WTC11 (cell line): Measurements from ENCODE around the gene NPLOC4. TPM values are rescaled to one million over a fixed set of nuclear protein-coding genes. Genes with fewer than 3 reads are reported as not detected.

Source experiments
- ATAC-seq: fragments of 200-7000 bp; cut with Tn5 transposase; 2 replicates; pipeline ENCODE4 v1.10.0; 2021; ENCODE audit warnings: mild to moderate bottlenecking, moderate library complexity
- CTCF ChIA-PET: fragments of 300-600 bp; sonication (Branson Sonifier 250); formaldehyde crosslinking; loops from one replicate; lab custom pipeline; 2021; ENCODE audit warnings: antibody characterized with exemption; lab: Charles Lee
- POLR2A ChIA-PET: fragments of 350-600 bp; sonication (Branson Sonifier 250); formaldehyde crosslinking; loops from one replicate; lab custom pipeline; 2021; ENCODE audit warnings: antibody characterized with exemption; lab: Charles Lee
- DNase-seq: peaks from one replicate; pipeline ENCODE4 v3.0.0; 2021; ENCODE audit warnings: low spot score
- H3K27ac Mint-ChIP-seq: 2 replicates; pipeline ENCODE4 v1.8.0; 2021; ENCODE audit warnings: mixed read lengths
- H3K27me3 Mint-ChIP-seq: 2 replicates; pipeline ENCODE4 v1.8.0; 2021; ENCODE audit warnings: low read depth, mild to moderate bottlenecking, moderate library complexity, mixed read lengths
- H3K36me3 Mint-ChIP-seq: 2 replicates; pipeline ENCODE4 v1.8.0; 2021; ENCODE audit warnings: mixed read lengths
- H3K4me1 Mint-ChIP-seq: 2 replicates; pipeline ENCODE4 v1.8.0; 2022; ENCODE audit warnings: mixed read lengths
- H3K4me3 Mint-ChIP-seq: 2 replicates; pipeline ENCODE4 v1.8.0; 2021; ENCODE audit warnings: mild to moderate bottlenecking, moderate library complexity, mixed read lengths
- H3K9me3 Mint-ChIP-seq: 2 replicates; pipeline ENCODE4 v1.8.0; 2021; ENCODE audit warnings: mixed read lengths
- E2F1 ChIP-seq: sonication (generic); formaldehyde crosslinking; IDR thresholded peaks from 2 replicates; pipeline ENCODE4 v1.8.0; 2022; ENCODE audit warnings: mild to moderate bottlenecking, missing genetic modification reagents
- EMX1 ChIP-seq: fragments of 250-450 bp; sonication (Bioruptor Pico); IDR thresholded peaks from 2 replicates; pipeline ENCODE4 v1.8.0; 2021; ENCODE audit warnings: mild to moderate bottlenecking
- FOXP1 ChIP-seq: sonication (generic); formaldehyde crosslinking; IDR thresholded peaks from 2 replicates; pipeline ENCODE4 v1.8.0; 2022; ENCODE audit warnings: missing genetic modification reagents, mild to moderate bottlenecking, moderate library complexity, borderline replicate concordance
- NFYB ChIP-seq: sonication (generic); formaldehyde crosslinking; conservative IDR thresholded peaks from 2 replicates; pipeline ENCODE4 v1.8.0; 2022; ENCODE audit warnings: low read depth, missing genetic modification reagents
- RELA ChIP-seq: sonication (generic); formaldehyde crosslinking; IDR thresholded peaks from 2 replicates; pipeline ENCODE4 v1.8.1; 2022; ENCODE audit warnings: missing genetic modification reagents, mild to moderate bottlenecking, borderline replicate concordance
- SMAD3 ChIP-seq: sonication (generic); formaldehyde crosslinking; IDR thresholded peaks from 2 replicates; pipeline ENCODE4 v1.8.0; 2022; ENCODE audit warnings: missing genetic modification reagents, mild to moderate bottlenecking, borderline replicate concordance
- total RNA-seq: library from RNA; stranded (reverse); gene quantifications from 3 replicates; pipeline ENCODE4 v1.2.3, GENCODE V29; 2021
- TF ChIP-seq, protein P1 (sequence below): sonication (generic); formaldehyde crosslinking; IDR thresholded peaks from 2 replicates; pipeline ENCODE4 v1.8.0; 2022; ENCODE audit warnings: mild to moderate bottlenecking, missing genetic modification reagents
- TF ChIP-seq, protein P2 (sequence below): sonication (generic); formaldehyde crosslinking; IDR thresholded peaks from 2 replicates; pipeline ENCODE4 v1.8.1; 2023; ENCODE audit warnings: mild to moderate bottlenecking, moderate library complexity, missing genetic modification reagents
- TF ChIP-seq, protein P3 (sequence below): sonication (generic); formaldehyde crosslinking; IDR thresholded peaks from 2 replicates; pipeline ENCODE4 v1.8.0; 2023; ENCODE audit warnings: mild to moderate bottlenecking, missing genetic modification reagents
- TF ChIP-seq, protein P4 (sequence below): fragments of 250-450 bp; sonication (Bioruptor Pico); IDR thresholded peaks from 2 replicates; pipeline ENCODE4 v1.9.0; 2021; ENCODE audit warnings: moderate library complexity, mild to moderate bottlenecking, inconsistent platforms, borderline replicate concordance
- TF ChIP-seq, protein P5 (sequence below): sonication (generic); formaldehyde crosslinking; IDR thresholded peaks from 2 replicates; pipeline ENCODE4 v1.8.1; 2023; ENCODE audit warnings: mild to moderate bottlenecking, missing genetic modification reagents
- TF ChIP-seq, protein P6 (sequence below): fragments of 250-450 bp; sonication (Bioruptor Pico); IDR thresholded peaks from 2 replicates; pipeline ENCODE4 v1.9.0; 2021; ENCODE audit warnings: mild to moderate bottlenecking, borderline replicate concordance

Gene NPLOC4
- total RNA-seq, 1 experiment from 2014 or later = 83.5 TPM

DNA sequence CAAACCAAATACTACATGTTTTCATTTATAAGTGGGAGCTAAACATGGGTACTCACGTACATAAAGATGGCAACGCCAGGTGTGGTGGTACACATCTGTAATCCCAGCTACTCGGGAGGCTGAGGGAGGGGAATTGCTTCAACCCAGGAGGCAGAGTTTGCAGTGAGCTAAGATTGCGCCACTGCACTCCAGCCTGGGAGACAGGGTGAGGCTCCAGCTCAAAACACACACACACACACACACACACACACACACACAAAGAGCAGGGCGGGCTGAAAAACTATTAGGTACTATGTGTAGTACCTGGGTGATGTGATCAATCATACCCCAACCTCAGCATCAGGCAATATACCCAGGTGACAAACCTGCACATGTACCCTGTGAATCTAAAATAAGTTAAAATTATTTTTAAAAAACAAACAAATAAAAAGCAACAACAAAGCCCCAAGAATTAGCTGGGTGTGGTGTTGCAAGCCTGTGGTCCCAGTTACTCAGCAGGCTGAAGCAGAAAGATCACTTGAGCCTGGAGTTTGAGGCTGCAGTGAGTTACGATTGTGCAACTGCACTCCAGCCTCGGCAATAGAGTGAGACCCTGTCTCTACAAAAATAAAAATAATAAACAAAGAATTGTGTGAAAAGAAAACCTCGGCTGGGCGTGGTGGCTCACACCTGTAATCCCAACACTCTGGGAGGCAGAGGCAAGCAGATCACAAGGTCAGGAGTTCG is 72.9 kb downstream of the NPLOC4 start:
- POLR2A ChIA-PET = interaction anchor here (0.6 to 0.7 kb wide), 3 partner anchors 57 to 1688 kb away, joined by 4 to 5 read pairs (median 4); no protein-coding TSS in a partner anchor
- Mint-ChIP-seq H3K36me3 (peaks cover 52% of the 10 kb centered on the region), H3K4me3 (no peak overlapping the region)
- no peak for TF ChIP-seq EMX1 (CRISPR knock-in tag)
- TF ChIP-seq RELA (CRISPR knock-in tag) = no peak
- TF ChIP-seq, protein P1, sequence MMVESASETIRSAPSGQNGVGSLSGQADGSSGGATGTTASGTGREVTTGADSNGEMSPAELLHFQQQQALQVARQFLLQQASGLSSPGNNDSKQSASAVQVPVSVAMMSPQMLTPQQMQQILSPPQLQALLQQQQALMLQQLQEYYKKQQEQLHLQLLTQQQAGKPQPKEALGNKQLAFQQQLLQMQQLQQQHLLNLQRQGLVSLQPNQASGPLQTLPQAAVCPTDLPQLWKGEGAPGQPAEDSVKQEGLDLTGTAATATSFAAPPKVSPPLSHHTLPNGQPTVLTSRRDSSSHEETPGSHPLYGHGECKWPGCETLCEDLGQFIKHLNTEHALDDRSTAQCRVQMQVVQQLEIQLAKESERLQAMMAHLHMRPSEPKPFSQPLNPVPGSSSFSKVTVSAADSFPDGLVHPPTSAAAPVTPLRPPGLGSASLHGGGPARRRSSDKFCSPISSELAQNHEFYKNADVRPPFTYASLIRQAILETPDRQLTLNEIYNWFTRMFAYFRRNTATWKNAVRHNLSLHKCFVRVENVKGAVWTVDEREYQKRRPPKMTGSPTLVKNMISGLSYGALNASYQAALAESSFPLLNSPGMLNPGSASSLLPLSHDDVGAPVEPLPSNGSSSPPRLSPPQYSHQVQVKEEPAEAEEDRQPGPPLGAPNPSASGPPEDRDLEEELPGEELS (CRISPR knock-in tag) = no peak
- no peak for TF ChIP-seq FOXP1 (CRISPR knock-in tag)
- no peak for TF ChIP-seq NFYB (CRISPR knock-in tag)
- no peak for TF ChIP-seq SMAD3 (CRISPR knock-in tag)
- TF ChIP-seq, protein P2, sequence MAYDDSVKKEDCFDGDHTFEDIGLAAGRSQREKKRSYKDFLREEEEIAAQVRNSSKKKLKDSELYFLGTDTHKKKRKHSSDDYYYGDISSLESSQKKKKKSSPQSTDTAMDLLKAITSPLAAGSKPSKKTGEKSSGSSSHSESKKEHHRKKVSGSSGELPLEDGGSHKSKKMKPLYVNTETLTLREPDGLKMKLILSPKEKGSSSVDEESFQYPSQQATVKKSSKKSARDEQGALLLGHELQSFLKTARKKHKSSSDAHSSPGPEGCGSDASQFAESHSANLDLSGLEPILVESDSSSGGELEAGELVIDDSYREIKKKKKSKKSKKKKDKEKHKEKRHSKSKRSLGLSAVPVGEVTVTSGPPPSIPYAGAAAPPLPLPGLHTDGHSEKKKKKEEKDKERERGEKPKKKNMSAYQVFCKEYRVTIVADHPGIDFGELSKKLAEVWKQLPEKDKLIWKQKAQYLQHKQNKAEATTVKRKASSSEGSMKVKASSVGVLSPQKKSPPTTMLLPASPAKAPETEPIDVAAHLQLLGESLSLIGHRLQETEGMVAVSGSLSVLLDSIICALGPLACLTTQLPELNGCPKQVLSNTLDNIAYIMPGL = no peak
- TF ChIP-seq, all 79 proteins: peak for 0
- Mint-ChIP-seq H3K27me3 (no peaks in the 10 kb centered on the region), H3K9me3 (no peaks in the 10 kb centered on the region), H3K4me1 (no peaks in the 10 kb centered on the region), H3K27ac (no peak overlapping the region)
- no peak for DNase-seq
- CTCF ChIA-PET = interaction anchor here (0.9 kb wide), 1 partner anchor 123 kb away, joined by 4 read pairs; no protein-coding TSS in a partner anchor
- ATAC-seq = no peak

- POLR2A ChIA-PET = no interaction called here
- Mint-ChIP-seq H3K27me3 (no peaks in the 10 kb centered on the region), H3K4me1 (no peaks in the 10 kb centered on the region)
- ATAC-seq = no peak
- TF ChIP-seq, protein P3, sequence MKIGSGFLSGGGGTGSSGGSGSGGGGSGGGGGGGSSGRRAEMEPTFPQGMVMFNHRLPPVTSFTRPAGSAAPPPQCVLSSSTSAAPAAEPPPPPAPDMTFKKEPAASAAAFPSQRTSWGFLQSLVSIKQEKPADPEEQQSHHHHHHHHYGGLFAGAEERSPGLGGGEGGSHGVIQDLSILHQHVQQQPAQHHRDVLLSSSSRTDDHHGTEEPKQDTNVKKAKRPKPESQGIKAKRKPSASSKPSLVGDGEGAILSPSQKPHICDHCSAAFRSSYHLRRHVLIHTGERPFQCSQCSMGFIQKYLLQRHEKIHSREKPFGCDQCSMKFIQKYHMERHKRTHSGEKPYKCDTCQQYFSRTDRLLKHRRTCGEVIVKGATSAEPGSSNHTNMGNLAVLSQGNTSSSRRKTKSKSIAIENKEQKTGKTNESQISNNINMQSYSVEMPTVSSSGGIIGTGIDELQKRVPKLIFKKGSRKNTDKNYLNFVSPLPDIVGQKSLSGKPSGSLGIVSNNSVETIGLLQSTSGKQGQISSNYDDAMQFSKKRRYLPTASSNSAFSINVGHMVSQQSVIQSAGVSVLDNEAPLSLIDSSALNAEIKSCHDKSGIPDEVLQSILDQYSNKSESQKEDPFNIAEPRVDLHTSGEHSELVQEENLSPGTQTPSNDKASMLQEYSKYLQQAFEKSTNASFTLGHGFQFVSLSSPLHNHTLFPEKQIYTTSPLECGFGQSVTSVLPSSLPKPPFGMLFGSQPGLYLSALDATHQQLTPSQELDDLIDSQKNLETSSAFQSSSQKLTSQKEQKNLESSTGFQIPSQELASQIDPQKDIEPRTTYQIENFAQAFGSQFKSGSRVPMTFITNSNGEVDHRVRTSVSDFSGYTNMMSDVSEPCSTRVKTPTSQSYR (CRISPR knock-in tag) = no peak
- TF ChIP-seq, protein P4, sequence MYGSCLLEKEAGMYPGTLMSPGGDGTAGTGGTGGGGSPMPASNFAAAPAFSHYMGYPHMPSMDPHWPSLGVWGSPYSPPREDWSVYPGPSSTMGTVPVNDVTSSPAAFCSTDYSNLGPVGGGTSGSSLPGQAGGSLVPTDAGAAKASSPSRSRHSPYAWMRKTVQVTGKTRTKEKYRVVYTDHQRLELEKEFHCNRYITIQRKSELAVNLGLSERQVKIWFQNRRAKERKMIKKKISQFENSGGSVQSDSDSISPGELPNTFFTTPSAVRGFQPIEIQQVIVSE = no peak
- TF ChIP-seq, protein P5, sequence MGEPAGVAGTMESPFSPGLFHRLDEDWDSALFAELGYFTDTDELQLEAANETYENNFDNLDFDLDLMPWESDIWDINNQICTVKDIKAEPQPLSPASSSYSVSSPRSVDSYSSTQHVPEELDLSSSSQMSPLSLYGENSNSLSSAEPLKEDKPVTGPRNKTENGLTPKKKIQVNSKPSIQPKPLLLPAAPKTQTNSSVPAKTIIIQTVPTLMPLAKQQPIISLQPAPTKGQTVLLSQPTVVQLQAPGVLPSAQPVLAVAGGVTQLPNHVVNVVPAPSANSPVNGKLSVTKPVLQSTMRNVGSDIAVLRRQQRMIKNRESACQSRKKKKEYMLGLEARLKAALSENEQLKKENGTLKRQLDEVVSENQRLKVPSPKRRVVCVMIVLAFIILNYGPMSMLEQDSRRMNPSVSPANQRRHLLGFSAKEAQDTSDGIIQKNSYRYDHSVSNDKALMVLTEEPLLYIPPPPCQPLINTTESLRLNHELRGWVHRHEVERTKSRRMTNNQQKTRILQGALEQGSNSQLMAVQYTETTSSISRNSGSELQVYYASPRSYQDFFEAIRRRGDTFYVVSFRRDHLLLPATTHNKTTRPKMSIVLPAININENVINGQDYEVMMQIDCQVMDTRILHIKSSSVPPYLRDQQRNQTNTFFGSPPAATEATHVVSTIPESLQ (CRISPR knock-in tag) = no peak
- no peak for TF ChIP-seq E2F1 (CRISPR knock-in tag)
- TF ChIP-seq, protein P6, sequence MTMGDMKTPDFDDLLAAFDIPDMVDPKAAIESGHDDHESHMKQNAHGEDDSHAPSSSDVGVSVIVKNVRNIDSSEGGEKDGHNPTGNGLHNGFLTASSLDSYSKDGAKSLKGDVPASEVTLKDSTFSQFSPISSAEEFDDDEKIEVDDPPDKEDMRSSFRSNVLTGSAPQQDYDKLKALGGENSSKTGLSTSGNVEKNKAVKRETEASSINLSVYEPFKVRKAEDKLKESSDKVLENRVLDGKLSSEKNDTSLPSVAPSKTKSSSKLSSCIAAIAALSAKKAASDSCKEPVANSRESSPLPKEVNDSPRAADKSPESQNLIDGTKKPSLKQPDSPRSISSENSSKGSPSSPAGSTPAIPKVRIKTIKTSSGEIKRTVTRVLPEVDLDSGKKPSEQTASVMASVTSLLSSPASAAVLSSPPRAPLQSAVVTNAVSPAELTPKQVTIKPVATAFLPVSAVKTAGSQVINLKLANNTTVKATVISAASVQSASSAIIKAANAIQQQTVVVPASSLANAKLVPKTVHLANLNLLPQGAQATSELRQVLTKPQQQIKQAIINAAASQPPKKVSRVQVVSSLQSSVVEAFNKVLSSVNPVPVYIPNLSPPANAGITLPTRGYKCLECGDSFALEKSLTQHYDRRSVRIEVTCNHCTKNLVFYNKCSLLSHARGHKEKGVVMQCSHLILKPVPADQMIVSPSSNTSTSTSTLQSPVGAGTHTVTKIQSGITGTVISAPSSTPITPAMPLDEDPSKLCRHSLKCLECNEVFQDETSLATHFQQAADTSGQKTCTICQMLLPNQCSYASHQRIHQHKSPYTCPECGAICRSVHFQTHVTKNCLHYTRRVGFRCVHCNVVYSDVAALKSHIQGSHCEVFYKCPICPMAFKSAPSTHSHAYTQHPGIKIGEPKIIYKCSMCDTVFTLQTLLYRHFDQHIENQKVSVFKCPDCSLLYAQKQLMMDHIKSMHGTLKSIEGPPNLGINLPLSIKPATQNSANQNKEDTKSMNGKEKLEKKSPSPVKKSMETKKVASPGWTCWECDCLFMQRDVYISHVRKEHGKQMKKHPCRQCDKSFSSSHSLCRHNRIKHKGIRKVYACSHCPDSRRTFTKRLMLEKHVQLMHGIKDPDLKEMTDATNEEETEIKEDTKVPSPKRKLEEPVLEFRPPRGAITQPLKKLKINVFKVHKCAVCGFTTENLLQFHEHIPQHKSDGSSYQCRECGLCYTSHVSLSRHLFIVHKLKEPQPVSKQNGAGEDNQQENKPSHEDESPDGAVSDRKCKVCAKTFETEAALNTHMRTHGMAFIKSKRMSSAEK = no peak
- TF ChIP-seq, all 79 proteins: peak for 0
- Mint-ChIP-seq H3K27ac (no peak overlapping the region), H3K9me3 (no peaks in the 10 kb centered on the region), H3K36me3 (peaks cover 46% of the 10 kb centered on the region), H3K4me3 (no peak overlapping the region)
- DNase-seq = no peak
- CTCF ChIA-PET = interaction anchor here (1.1 kb wide), 1 partner anchor 9 kb away, joined by 4 read pairs; the partner anchor contains the start of gene FAAP100
Observed at GRCh38 chr17:81561494-81561885, 75.4 kb downstream of the NPLOC4 start.
